ENCODE data around the gene GCNT1.

DNA sequence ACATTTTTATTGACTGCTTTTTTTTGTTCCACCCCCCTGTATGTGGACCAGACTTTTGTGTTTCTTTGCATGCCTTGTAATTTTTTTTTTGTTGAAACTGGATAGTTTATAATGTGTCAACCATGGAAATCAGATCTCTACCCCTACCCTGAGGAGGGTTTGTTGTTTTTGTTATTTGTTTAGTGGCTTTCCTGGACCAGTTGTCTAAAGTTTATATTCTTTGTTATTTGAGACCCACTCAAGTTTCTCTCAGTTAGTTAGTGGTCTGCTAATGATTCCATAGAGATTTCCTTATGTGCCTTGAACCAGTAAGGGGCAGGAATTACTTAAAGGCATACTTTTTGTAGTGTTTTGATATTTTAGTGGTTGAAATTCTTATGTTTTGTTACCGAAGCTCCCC, 41.1 kb downstream of the GCNT1 start:
- TF ChIP-seq HOXA7 (CRISPR knock-in tag; IDR thresholded peaks at IDR 0.05) (no peak), MAX (IDR thresholded peaks at IDR 0.05) (no peak), HDAC1 (CRISPR knock-in tag; IDR thresholded peaks at IDR 0.05) (no peak), SIN3A (IDR thresholded peaks at IDR 0.05; ENCODE audit: borderline replicate concordance, low read depth, low read length) (no peak), ZNF512 (CRISPR knock-in tag; IDR thresholded peaks at IDR 0.05) (no peak), ARNT2 (CRISPR knock-in tag; IDR thresholded peaks at IDR 0.05; ENCODE audit: low read depth) (no peak), HNRNPH1 (optimal IDR thresholded peaks at IDR 0.05; ENCODE audit: low read depth, low read length) (no peak), ZNF235 (CRISPR knock-in tag; IDR thresholded peaks at IDR 0.05; ENCODE audit: borderline replicate concordance) (no peak), NR3C1 (CRISPR knock-in tag; IDR thresholded peaks at IDR 0.05) (no peak)
- TF ChIP-seq, protein P1, sequence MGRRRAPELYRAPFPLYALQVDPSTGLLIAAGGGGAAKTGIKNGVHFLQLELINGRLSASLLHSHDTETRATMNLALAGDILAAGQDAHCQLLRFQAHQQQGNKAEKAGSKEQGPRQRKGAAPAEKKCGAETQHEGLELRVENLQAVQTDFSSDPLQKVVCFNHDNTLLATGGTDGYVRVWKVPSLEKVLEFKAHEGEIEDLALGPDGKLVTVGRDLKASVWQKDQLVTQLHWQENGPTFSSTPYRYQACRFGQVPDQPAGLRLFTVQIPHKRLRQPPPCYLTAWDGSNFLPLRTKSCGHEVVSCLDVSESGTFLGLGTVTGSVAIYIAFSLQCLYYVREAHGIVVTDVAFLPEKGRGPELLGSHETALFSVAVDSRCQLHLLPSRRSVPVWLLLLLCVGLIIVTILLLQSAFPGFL (CRISPR knock-in tag; IDR thresholded peaks at IDR 0.05), result no peak
- TF ChIP-seq, protein P2, sequence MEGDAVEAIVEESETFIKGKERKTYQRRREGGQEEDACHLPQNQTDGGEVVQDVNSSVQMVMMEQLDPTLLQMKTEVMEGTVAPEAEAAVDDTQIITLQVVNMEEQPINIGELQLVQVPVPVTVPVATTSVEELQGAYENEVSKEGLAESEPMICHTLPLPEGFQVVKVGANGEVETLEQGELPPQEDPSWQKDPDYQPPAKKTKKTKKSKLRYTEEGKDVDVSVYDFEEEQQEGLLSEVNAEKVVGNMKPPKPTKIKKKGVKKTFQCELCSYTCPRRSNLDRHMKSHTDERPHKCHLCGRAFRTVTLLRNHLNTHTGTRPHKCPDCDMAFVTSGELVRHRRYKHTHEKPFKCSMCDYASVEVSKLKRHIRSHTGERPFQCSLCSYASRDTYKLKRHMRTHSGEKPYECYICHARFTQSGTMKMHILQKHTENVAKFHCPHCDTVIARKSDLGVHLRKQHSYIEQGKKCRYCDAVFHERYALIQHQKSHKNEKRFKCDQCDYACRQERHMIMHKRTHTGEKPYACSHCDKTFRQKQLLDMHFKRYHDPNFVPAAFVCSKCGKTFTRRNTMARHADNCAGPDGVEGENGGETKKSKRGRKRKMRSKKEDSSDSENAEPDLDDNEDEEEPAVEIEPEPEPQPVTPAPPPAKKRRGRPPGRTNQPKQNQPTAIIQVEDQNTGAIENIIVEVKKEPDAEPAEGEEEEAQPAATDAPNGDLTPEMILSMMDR (CRISPR knock-in tag; IDR thresholded peaks at IDR 0.05), result no peak
- TF ChIP-seq, protein P3, sequence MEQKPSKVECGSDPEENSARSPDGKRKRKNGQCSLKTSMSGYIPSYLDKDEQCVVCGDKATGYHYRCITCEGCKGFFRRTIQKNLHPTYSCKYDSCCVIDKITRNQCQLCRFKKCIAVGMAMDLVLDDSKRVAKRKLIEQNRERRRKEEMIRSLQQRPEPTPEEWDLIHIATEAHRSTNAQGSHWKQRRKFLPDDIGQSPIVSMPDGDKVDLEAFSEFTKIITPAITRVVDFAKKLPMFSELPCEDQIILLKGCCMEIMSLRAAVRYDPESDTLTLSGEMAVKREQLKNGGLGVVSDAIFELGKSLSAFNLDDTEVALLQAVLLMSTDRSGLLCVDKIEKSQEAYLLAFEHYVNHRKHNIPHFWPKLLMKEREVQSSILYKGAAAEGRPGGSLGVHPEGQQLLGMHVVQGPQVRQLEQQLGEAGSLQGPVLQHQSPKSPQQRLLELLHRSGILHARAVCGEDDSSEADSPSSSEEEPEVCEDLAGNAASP (CRISPR knock-in tag; IDR thresholded peaks at IDR 0.05; ENCODE audit: borderline replicate concordance), result no peak
